Transverse colon (tissue), 4 donors: Measurements from ENCODE around the gene OR6N2. TPM values are rescaled to one million over a fixed set of nuclear protein-coding genes. Genes with fewer than 3 reads are reported as not detected.

ENCODE experiments used
- DNase-seq: peaks from one replicate; pipeline ENCODE4 v3.0.0-alpha.2; 2019
- H3K27ac ChIP-seq, 4 donors: fragments of 200-600 bp; sonication (generic); 2 replicates each; pipeline ENCODE4 v1.5.1; 2016 to 2018; ENCODE audit warnings: inconsistent platforms in 4 of 4
- H3K27me3 ChIP-seq: fragments of 200-600 bp; sonication (generic); 2 replicates; pipeline ENCODE4 v1.5.1; 2017; ENCODE audit warnings: inconsistent platforms
- H3K36me3 ChIP-seq, 4 donors: fragments of 200-600 bp; sonication (generic); 2 replicates each; pipeline ENCODE4 v1.5.1; 2017 to 2019; ENCODE audit warnings: inconsistent platforms in 4 of 4
- H3K4me1 ChIP-seq, 4 donors: fragments of 200-600 bp; sonication (generic); 2 replicates each; pipeline ENCODE4 v1.5.1; 2017 to 2020; ENCODE audit warnings: inconsistent platforms in 4 of 4
- H3K4me3 ChIP-seq, 4 donors: fragments of 200-600 bp; sonication (generic); 1 replicate in 1 of 4; 2 replicates in 3 of 4; pipeline versions ENCODE4 v1.5.1 to v1.6.1; 2017 to 2019; ENCODE audit warnings: inconsistent platforms in 4 of 4
- H3K9me3 ChIP-seq, 2 donors: fragments of 200-600 bp; sonication (generic); 2 replicates each; pipeline ENCODE4 v1.5.1; 2017 to 2019; ENCODE audit warnings: inconsistent platforms in 2 of 2
- EP300 ChIP-seq: sonication (generic); formaldehyde crosslinking; IDR thresholded peaks from one replicate; pipeline ENCODE4 v1.6.1; 2017; ENCODE audit warnings: antibody characterized with exemption, low read depth
- POLR2A ChIP-seq: fragments of 450-650 bp; IDR thresholded peaks from one replicate; pipeline ENCODE4 v1.6.1; 2016; ENCODE audit warnings: antibody characterized with exemption, mild to moderate bottlenecking, moderate library complexity
- POLR2AphosphoS5 ChIP-seq, 3 donors: sonication (generic); formaldehyde crosslinking; IDR thresholded peaks; one replicate each; pipeline ENCODE4 v1.6.1; 2016; ENCODE audit warnings: antibody characterized with exemption in 3 of 3
- WGBS, 2 donors: methylation state at CpG; one replicate each; pipeline ENCODE4 v1.1.5; 2018; ENCODE audit warnings: low coverage in 1 of 2; 5-methylcytosine and 5-hydroxymethylcytosine counted together
- in situ Hi-C, 4 donors: fragments of 200-750 bp; cut with MboI; loops; one replicate each; pipeline versions ENCODE4 v1.15.0 to v1.15.1; 2017; ENCODE audit warnings: low sequenced_read_pairs in 3 of 4, low pct_ligation_motif_present in 1 of 4, low pct_unique_long_range_greater_than_20kb in 1 of 4
- intact Hi-C: fragments of 100-400 bp; cut with DNase I; formaldehyde crosslinking; loops from one replicate; pipeline ENCODE4 v1.15.1; 2023; ENCODE audit warnings: low total_unique reads
- small RNA-seq, 4 donors: library from RNA; depleted of rRNA; stranded (forward); fragments of <200 nt; gene quantifications; one replicate each; pipeline ENCODE3, GENCODE V24; 2016
- total RNA-seq, 4 donors: library from RNA; depleted of rRNA; stranded (reverse); fragments of >200 nt; gene quantifications; one replicate each; pipeline ENCODE4 v1.1.0, GENCODE V29; 2016
- TF ChIP-seq, protein P1 (sequence below), 5 experiments: fragments of 200-600 bp in 3 of 5; fragments of 450-650 bp in 2 of 5; sonication (generic) in 3 of 5; IDR thresholded peaks; 1 replicate in 2 of 5; 2 replicates in 3 of 5; pipeline ENCODE4 v1.5.1; 2016 to 2017; ENCODE audit warnings: antibody characterized with exemption in 5 of 5, inconsistent platforms in 3 of 5, mild to moderate bottlenecking in 2 of 5, moderate library complexity in 1 of 5

OR6N2 gene
- total RNA-seq, 4 donors from 2014 or later: not detected

DNA sequence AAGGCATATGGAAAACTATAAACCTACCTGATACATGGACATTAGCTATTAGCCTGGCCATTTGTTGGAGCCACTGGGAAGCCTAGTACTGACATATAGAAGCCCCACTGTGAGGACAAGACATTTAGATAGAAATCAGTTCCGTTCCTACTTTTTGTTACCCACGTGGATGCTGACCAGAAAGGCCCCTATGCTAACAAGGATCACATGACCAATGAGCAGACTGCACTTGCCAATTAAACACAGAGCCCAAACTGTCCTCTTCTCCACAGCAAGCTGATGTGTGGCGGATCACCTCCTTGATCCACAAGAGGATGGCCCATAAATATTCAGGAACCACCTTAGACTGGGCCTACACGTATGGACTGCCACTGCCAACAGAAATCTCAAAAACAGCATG lies 49.3 kb downstream of the OR6N2 start:
- Histone ChIP-seq H3K9me3 (no peaks in the 10 kb centered on the region), H3K36me3 (no peaks in the 10 kb centered on the region), H3K27ac (no peak overlapping the region), H3K27me3 (no peaks in the 10 kb centered on the region), H3K4me1 (no peaks in the 10 kb centered on the region), H3K4me3 (no peak overlapping the region)
- 78 to 100% methylated on average over 3 to 4 of the region's 4 CpGs for WGBS, 2 donors
- TF ChIP-seq POLR2A (no peak), POLR2AphosphoS5 (IDR thresholded peaks at IDR 0.05) (no peak), EP300 (no peak)
- TF ChIP-seq, protein P1, sequence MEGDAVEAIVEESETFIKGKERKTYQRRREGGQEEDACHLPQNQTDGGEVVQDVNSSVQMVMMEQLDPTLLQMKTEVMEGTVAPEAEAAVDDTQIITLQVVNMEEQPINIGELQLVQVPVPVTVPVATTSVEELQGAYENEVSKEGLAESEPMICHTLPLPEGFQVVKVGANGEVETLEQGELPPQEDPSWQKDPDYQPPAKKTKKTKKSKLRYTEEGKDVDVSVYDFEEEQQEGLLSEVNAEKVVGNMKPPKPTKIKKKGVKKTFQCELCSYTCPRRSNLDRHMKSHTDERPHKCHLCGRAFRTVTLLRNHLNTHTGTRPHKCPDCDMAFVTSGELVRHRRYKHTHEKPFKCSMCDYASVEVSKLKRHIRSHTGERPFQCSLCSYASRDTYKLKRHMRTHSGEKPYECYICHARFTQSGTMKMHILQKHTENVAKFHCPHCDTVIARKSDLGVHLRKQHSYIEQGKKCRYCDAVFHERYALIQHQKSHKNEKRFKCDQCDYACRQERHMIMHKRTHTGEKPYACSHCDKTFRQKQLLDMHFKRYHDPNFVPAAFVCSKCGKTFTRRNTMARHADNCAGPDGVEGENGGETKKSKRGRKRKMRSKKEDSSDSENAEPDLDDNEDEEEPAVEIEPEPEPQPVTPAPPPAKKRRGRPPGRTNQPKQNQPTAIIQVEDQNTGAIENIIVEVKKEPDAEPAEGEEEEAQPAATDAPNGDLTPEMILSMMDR (IDR thresholded peaks at IDR 0.05): no peak
- intact Hi-C loops (no loop called here), in situ Hi-C loops (no loop called here)
- no peak for DNase-seq

DNA sequence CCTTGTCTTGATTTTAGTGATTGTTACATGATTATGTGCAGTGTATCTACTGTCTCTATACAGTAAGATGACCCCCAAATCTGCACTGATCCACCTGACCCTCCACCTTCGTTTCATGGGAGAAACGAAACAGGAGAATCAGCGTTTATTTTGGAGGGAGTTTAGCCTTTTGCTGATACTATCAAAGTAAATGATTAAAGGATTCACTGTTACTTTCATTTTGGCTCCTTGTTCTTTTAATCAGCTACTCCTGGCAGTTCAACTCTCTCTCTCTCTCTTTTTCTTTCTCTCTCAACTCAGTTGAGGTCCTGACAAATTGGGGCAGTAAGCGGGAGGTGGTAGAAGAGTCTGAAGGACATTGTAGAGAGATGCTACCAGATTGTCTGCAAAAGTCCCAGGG lies 50.6 kb downstream of the OR6N2 start:
- H3K9me3 ChIP-seq: no peaks in the 10 kb centered on the region
- no peaks in the 10 kb centered on the region for H3K4me1 ChIP-seq
- no peaks in the 10 kb centered on the region for H3K27me3 ChIP-seq
- no peak overlapping the region for H3K4me3 ChIP-seq
- H3K27ac ChIP-seq: no peak overlapping the region
- H3K36me3 ChIP-seq: no peaks in the 10 kb centered on the region
- WGBS, 2 donors: 47 to 52% methylated on average over 4 of the region's 4 CpGs
- in situ Hi-C loops (no loop called here), intact Hi-C loops (no loop called here)
- DNase-seq: no peak
- no peak for TF ChIP-seq POLR2AphosphoS5 (IDR thresholded peaks at IDR 0.05)
- TF ChIP-seq EP300: no peak
- TF ChIP-seq POLR2A: no peak
- TF ChIP-seq, protein P1 (IDR thresholded peaks at IDR 0.05): no peak

DNA sequence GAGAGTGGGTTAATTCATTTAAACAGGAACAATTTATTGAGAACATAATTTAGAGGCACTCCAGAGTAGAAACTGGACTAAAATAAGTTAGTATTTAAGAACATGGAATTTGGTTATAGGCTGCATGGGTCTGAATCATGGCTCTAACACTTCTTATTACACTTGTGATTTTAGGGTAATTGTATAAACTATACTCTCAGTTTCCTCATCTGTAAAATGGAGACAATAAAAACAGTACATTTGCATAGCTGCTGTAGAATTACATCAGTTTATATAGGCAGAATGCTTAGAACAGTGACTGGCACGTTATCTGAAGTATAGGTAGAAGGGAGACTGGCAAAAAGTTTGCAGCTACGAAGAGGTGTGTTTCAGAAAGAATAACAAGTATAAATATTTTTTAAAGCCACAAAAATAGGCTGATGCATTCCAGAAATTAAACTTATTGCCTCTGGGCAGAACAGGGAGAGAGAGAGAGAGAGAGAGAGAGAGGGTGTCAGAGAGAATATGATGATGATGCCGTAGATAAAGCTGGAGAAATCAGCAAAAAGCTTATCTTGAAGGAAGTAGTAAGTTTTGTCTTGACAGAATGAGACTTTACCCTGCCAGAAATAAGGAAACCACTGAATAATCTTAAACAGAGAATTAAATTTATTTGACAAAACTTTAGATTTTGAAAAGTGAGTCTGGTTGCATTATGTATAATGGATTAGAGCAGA lies 52.3 kb downstream of the OR6N2 start:
- DNase-seq: no peak
- no peak overlapping the region for H3K4me3 ChIP-seq
- no peaks in the 10 kb centered on the region for H3K9me3 ChIP-seq
- TF ChIP-seq POLR2A: no peak
- TF ChIP-seq POLR2AphosphoS5 (IDR thresholded peaks at IDR 0.05): no peak
- H3K27me3 ChIP-seq: no peaks in the 10 kb centered on the region
- no peaks in the 10 kb centered on the region for H3K36me3 ChIP-seq
- in situ Hi-C loops: no loop called here
- intact Hi-C loops: no loop called here
- WGBS, 2 donors: 42 to 61% methylated on average over 2 to 3 of the region's 3 CpGs
- no peaks in the 10 kb centered on the region for H3K4me1 ChIP-seq
- no peak overlapping the region for H3K27ac ChIP-seq

DNA sequence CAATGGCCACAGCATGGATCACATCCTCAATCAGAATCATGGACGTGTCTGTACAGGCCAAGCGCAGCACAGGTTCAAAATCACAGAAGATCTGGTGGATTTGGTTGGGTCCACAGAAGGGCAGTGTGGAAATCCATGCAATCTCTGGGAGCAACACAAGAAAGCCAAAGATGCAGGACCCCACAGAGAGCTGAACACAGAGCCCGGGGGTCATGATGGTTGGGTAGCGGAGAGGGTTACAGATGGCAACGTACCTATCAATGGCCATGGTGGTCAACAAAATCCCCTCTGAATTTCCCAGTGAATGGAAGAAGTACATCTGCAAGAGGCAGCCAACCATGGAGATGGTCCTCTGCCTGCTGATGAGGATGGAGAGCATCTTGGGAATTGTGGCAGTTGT lies 56.6 kb downstream of the OR6N2 start:
- no peaks in the 10 kb centered on the region for H3K9me3 ChIP-seq
- intact Hi-C loops: no loop called here
- H3K36me3 ChIP-seq: no peaks in the 10 kb centered on the region
- H3K4me1 ChIP-seq: no peaks in the 10 kb centered on the region
- no peak for TF ChIP-seq EP300
- no peak for TF ChIP-seq POLR2A
- no peak for TF ChIP-seq POLR2AphosphoS5 (IDR thresholded peaks at IDR 0.05)
- TF ChIP-seq, protein P1 (IDR thresholded peaks at IDR 0.05): no peak
- no peak for DNase-seq
- no peak overlapping the region for H3K27ac ChIP-seq
- no peaks in the 10 kb centered on the region for H3K27me3 ChIP-seq
- in situ Hi-C loops: no loop called here
- H3K4me3 ChIP-seq: no peak overlapping the region
- 93% methylated on average over 5 of the region's 5 CpGs; no CpG with 5 or more reads in 1 of the 2 donors for WGBS, 2 donors

Small RNAs within 50 kb of the gene (small RNA-seq; reads per million reads assigned to genes)
- 0 reads per million in 4 donors for gene OR2AQ1P

Other genes with a start within 250 kb of the OR6N2 start
- not detected for gene OR6Y1, start 226.8 kb downstream of the OR6N2 start, total RNA-seq
- not detected for gene OR6P1, start 210.6 kb downstream of the OR6N2 start, total RNA-seq
- gene OR10X1, start 201.3 kb downstream of the OR6N2 start, total RNA-seq: not detected
- not detected for gene OR10Z1, start 175.9 kb downstream of the OR6N2 start, total RNA-seq
- under 1 TPM in 1 of 4 donors, not detected in 3; under 0.01 TPM for gene SPTA1, start 94.5 kb downstream of the OR6N2 start, total RNA-seq
- gene OR6K2, start 80.6 kb downstream of the OR6N2 start, total RNA-seq: not detected
- gene OR6K3, start 60.5 kb downstream of the OR6N2 start, total RNA-seq: not detected
- gene OR6K6, start 26.5 kb downstream of the OR6N2 start, total RNA-seq: not detected
- gene OR6N1, start 9.0 kb downstream of the OR6N2 start, total RNA-seq: not detected
- gene MNDA, start 50.1 kb upstream of the OR6N2 start, total RNA-seq: 1 to 10 TPM in 2 of 4 donors, not detected in 2; 1.4 TPM
- 1 to 10 TPM in 2 of 4 donors, under 1 TPM in 1, not detected in 1; 0.68 to 4.4 (median 1.5) TPM for gene PYHIN1, start 150.3 kb upstream of the OR6N2 start, total RNA-seq
- gene IFI16, start 228.7 kb upstream of the OR6N2 start, total RNA-seq: 10 to 100 TPM; 11.1 to 36.5 (median 17.9) TPM